GM18867 (cell line): ENCODE results near the gene VPS33A.
"Not testable (repeated sequence)": the region's sequence is repeated elsewhere in the genome, so short reads cannot be mapped to it uniquely, and the experiment has no call there.

Experiments
- ATAC-seq: cut with Tn5 transposase; IDR thresholded peaks from one replicate; pipeline ENCODE4 v1.9.1; 2021; ENCODE audit warnings: mild to moderate bottlenecking, moderate library complexity; ENCODE audit not compliant: unreplicated experiment

VPS33A gene

GRCh38 chr12:122205053-122205925 lies 61.0 kb downstream of the VPS33A start:
- no peak for ATAC-seq

- ATAC-seq = no peak
These were observed 61.9 kb downstream of the VPS33A start for GRCh38 chr12:122204167-122205052.

- ATAC-seq = no peak
These were observed 62.8 kb downstream of the VPS33A start, which contains the start of gene B3GNT4 for GRCh38 chr12:122203301-122204166. B3GNT4 (plus strand) TSS chr12:122203709; CDS start chr12:122204619, 910 bp downstream.

- not testable (repeated sequence) for ATAC-seq
These were observed 63.5 kb downstream of the VPS33A start for GRCh38 chr12:122202811-122203210.

GRCh38 chr12:122202017-122202416 lies 64.3 kb downstream of the VPS33A start:
- no peak for ATAC-seq

GRCh38 chr12:122201381-122201780 lies 64.9 kb downstream of the VPS33A start:
- no peak for ATAC-seq

- ATAC-seq = no peak
These were observed 65.6 kb downstream of the VPS33A start for GRCh38 chr12:122200541-122201175.

- ATAC-seq = no peak
These were observed 66.6 kb downstream of the VPS33A start for GRCh38 chr12:122199484-122200355.

- ATAC-seq = peak; percentile 36
These were observed 68.7 kb downstream of the VPS33A start for GRCh38 chr12:122197612-122197966.

- no peak for ATAC-seq
These were observed 70.9 kb downstream of the VPS33A start for GRCh38 chr12:122195405-122195804.

GRCh38 chr12:122194804-122195203 lies 71.5 kb downstream of the VPS33A start:
- no peak for ATAC-seq

- ATAC-seq = no peak
These were observed 73.9 kb downstream of the VPS33A start for GRCh38 chr12:122192441-122192840.

- ATAC-seq = peak; percentile 49
These were observed 75.2 kb downstream of the VPS33A start for GRCh38 chr12:122190842-122191668.

- ATAC-seq = no peak
These were observed 76.4 kb downstream of the VPS33A start for GRCh38 chr12:122189626-122190475.

- no peak for ATAC-seq
These were observed 78.8 kb downstream of the VPS33A start for GRCh38 chr12:122187466-122187865.

- no peak for ATAC-seq
These were observed 80.7 kb downstream of the VPS33A start for GRCh38 chr12:122185494-122186082.

GRCh38 chr12:122185079-122185478 lies 81.2 kb downstream of the VPS33A start:
- no peak for ATAC-seq
